ENCODE results near the gene CALHM5.

The CALHM5 gene

DNA sequence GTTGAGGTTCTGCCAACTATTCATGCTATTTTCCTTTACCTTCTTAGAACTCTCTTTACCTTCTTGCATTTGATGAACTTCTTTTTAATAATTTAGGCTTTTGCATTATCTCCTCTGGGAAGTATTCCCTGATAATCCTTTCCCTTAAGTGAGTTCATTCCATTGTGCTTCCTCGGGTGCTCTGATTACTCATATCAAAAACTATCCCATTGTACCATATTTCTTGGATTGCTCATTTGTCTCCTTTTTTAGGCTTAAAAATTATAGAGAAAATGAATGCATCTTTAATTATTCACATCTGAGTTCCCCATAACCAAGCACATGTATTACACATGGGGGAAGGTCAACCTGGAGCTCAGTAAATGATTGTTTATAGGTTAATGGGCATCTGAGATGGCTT lies 44.6 kb downstream of the CALHM5 start:
- peak; percentile 92 for DNase-seq

DNA sequence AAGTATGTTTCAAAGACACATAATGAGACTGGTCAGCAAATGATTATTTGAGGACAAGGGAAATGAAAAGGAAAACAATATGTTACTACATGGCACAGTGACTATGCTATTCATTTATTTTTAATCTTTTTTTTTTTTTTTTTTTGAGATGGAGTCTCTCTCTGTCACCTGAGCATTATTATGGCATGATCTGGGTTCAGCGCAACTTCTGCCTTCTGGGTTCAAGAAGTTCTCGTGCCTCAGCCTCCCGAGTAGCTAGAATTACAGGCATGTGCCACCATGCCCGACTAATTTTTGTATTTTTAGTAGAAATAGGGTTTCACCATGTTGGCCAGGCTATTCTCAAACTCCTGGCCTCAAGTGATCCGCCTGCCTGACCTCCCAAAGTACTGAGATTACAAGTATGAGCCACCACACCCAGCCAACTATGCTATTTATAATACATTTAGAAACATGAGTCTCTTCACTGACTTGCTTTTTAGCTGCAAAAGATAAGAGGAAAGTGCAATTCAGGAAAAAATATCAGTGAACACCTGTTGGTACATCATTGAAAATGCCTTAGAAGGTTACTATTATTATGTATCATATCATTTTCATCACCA lies 45.5 kb downstream of the CALHM5 start:
- no peak for DNase-seq

DNA sequence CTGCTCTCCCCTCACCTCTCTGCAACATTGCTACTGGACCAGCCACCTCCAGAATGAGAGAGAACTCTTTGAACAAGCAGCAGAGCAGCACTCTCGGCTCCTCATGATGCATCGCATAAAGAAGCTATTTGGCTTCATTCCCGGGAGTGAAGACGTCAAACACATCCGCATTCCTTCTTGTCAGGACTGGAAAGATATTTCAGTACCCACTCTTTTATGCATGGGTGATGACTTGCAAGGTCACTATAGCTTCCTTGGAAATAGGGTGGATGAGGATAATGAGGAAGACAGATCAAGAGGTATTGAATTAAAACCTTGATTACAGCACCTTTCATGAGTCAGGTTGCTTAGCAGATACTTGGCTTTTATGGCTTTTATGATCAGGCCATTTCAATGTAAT lies 46.5 kb downstream of the CALHM5 start:
- peak; percentile 99 for DNase-seq

DNA sequence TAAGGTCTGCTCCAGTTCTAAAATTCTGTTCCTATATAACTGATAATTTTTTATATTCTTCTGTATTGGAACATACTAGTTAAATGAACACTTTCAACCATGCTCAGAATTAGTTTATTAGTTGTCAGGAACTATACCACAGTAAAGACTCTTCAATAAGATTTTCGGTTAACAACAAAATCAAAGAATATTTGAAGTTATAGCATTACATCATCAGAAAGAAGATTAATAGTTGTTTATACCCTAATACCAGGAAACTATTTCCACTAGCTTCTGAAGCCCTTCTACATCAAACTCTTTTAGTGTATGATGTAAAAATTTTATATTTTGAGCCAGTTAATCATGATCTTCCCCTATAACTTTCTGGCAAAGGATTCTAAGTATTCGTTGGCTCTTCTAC lies 48.7 kb downstream of the CALHM5 start:
- no peak for DNase-seq

DNA sequence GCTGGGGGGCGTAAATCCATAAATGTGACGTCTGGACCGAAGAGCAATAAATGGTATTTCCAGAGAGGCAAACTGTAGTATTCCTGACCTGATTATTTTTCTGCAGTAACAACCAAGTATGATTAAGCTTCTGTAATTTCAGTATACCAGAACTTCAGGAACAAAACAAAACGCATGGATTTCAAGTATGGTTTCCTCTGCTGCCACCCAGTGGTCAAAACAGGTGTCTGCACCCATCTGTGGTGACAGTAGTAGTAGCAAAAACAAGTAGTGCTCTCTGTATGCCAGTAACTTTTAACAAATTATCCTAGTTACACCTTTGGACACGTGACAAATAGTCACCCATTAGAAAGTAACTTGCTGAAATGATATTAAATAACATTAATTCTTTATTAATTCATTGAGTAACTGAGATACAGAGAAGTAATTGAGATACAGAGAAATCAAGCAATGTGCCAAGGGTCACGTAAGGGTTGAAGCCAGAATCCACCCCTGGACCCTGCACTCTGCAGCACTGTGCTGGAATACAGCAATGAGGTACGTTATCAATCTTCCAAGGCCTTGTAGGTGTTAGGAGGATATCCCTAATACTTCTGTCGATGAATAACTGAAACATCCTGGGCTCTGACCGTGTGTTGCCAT lies 50.1 kb downstream of the CALHM5 start:
- peak; percentile 73 for DNase-seq

DNA sequence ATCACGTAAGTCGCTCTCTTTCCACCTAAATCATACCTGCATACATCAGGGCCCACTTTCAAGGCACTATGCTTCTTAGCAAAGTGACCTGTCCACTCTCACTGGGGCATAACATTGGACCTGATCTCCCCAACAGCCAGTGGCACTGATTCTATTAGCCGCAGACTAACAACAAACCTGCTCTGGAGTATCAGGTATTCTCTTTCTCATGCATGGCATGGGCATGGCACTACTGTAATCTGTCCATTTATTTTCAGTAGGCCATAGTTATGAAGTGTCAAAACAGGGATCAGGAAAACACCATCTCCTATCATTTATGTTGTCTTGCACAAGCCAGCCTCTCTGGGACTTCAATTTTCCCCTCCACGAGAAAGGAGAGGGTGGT lies 50.6 kb downstream of the CALHM5 start:
- no peak for DNase-seq

DNA sequence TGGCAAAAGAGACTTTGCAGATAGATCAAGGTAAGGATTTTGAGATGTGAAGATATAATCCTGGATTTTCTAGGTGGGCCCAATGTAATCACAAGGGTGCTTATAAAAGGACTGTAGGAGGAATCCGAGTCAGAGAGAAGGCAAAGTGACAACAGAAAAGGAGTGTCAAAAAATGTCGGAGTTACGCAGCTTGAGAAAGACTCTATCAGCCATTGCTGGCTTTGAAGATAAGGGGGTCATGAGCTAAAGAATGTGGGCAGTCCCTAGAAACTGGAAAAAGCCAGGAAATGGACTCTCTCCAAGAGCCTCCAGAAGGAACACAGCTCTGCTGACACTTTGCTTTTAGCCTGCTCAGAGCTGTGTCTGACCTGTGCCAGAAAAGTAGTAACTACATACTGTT lies 51.2 kb downstream of the CALHM5 start:
- peak; percentile 32 for DNase-seq

DNA sequence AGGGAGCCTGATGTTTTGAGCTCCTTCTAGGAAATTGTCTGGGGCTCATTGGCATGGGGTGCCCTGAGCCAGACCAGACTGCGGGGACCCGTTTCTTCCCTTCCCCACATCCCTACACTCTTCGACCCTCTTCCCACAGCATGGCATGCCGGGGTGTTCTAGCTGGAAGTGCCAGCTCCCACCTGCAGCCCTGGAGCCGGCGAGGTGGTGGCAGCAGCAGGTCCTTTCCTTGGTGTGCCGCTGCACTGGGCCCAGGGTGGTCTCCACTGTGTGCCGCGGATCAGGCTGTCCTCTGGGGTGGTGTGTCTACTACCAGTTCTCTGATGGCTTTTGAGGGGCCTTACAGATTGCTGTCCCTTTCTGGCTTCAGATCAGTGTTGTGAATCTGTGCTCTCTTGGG lies 52.4 kb downstream of the CALHM5 start:
- no peak for DNase-seq

DNA sequence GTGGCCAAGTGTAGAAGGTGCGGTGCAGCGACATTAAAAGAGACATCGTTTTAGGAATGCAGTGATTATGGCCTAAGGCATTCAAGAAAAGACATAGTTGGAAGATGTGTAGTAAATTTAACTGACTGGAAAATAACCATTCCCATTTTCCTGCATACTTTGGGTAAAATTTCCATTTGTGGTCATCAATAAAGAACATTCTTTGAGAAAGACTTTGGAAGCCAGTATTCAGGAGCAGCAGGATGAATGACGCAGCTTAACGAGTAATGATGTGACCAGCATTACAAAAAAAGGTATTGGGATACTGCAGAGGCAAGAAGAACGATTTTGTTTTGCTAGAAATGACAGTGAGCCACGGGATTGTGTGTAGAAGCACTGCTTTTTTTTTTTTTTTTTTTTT lies 52.9 kb downstream of the CALHM5 start:
- peak; percentile 87 for DNase-seq

DNA sequence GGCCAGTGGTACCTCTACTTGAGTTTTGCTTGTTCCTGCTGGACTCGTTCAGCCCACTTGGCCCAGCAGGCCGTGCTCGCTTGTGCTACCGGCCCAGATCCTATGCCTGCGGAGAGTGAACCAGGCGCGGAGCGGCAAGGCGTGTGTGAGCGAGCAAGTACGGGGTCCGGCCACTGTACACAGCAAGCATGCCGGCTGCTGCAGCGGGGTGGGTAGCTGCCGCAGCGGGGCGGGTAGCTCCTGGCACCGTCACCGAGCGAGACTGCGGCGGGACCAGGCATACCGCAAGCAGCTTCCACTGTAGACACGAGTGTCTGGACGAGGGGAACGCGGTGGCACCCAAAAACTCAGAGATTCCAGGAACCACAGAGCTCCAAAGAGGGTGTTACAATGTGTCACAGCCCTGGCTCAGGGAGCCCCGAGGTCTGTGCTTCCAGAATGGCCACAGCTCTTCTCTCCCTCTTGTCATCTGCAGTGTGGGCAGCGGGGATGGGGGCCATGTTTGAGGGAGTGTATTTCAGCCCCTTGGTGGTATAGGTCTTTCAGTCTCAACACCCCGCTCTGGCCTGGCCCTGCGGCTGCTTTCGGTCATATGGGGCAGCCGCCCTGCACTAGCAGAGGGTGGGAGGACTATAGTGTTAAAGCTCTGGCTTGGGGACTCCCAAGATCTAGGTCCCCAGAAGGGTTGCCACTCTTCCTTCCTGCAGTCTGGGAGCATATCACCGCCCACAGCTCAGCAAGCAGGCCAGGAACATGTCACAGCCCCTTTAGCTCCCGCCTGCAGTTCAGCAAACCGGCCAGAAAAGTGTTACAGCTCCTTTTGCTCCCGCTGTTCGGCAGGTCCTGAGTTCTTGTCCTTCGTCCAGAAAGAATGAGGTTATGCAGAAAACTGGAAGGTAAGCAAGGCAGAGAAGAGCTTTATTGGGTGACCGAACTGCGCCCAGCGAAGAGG lies 53.8 kb downstream of the CALHM5 start:
- DNase-seq, result peak; percentile 36

DNA sequence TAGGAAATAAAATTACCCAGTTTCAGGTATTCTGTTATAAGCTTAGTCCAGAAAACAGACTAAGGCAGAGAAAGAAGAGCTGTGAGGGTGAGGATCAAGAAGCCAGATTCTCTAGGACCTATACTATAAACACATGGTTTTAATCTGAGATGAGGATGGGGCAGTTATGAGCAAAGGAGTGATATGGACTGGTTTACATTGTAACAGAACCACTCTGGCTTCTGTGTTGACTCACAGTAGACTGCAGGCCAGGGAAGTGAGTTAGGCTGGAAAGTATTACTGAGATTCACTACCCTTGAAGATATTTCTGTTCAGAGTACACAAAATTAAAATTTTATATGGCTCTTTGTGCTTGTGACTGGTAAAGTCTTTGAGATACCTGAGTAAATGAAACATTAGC lies 56.7 kb downstream of the CALHM5 start:
- DNase-seq, result peak; percentile 67

DNA sequence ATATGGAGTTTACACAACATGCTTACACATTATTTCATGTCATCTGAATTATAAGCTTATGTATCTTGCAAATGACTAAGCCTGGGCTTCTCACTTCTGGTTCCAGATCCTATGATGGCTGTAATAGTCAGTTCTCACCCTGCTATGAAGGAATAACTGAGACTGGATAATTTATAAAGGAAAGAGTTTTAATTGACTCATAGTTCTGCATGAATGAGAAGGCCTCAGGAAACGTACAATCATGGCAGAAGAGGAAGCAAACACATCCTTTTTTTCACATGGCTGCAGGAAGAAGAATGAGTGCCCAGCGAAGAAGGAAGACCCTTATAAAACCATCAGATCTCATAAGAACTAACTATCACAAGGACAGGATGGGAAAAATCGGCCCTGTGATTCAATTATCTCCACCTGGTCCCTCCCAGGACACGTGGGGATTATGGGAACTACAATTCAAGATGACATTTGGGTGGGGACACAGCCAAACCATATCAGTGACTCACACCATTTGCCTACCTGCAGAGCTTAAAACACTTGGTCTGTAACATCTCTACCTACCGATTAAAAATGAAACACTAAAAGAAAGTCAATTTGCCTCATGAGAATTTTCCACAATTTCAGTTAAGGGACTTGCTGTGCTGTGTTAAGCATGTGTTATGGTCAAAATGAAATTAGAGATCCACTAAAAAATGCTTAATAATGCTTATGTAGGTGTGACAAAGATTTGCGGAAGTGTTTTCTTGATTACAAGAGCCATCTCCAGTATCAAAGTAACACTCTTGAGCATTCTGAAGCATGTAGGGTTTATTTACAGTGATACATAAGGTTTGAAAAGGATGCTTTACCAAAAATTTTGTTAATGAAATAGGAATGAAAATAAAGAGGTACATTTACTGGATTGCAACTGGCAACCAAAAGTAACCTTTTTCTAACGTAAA lies 57.6 kb downstream of the CALHM5 start:
- no peak for DNase-seq

DNA sequence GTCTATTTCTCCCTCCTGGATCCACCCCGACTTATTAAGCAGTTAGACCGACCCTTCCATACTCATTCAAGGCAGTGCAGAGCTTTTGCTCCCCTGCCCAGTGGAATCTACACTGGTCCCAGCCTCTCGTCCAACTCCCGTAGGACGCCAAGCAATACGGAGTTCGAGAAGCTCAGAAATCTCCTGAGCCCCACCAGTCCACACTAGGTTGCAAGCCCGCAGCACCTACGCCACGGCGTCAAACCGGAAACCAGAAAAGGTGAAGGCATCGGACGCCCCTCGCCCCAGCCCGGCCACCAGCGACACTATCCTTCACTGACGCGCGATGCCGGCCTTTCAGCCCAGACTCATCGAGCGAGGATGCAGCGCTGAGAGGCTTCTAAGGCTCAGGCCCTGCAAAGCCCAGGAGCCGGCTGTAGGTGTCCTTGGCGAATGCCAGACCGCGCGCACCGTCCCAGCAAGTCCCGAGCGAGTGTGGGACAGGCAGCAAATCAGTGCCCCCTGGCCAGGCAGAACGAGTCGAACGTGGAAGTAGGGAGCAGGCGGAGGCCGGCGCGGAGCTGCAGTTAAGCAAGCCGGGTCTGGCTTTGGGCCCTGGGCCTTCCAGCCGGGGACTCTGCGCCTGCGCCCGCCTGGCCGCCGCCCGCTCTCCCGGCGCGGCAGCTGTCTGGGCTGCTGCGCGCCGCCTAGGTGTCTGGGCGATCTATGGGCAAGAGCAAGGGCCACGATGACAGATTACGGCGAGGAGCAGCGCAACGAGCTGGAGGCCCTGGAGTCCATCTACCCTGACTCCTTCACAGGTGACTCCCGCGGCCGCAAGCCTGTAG lies 59.6 kb downstream of the CALHM5 start, which contains the start of gene RWDD1:
TSS of gene RWDD1 (plus strand) at position 649 of the 827 bp plus-strand sequence. CDS start at position 728, 79 bp downstream.
- DNase-seq, result peak; percentile 100

DNA sequence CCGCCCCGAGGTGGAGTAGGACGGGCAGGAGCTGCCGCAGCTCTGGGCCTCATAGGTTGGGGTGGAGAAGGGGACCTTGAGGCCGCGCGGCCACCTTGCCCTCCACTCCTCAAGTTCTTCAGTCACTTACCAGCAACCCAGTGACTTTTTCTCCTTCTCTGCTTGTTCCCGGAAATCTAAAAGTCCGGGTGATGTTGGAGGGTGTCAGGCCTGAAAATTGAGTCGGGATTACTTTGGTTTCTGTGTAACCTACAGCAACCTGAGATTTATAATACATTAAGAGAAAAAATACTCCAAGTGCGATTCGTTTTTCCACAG lies 60.2 kb downstream of the CALHM5 start:
- DNase-seq, result no peak

DNA sequence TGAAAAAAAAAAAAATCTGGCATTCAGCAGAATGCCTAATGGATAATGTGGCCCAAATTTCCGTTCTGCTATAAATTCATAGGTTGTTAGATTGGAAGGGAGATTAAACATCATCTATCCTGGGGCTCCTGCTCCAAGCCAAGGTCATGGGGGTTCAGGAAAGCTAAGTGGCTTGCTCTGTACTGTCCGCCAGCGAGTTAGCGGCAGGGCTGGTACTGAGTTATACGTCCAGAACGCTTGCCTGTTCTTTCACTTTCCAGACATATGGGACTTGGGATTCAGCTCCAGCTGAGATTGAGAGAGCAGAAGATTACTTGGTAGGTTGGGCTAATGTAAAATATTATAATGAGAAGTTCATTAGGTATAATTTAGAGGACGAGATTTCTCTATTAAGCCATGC lies 60.7 kb downstream of the CALHM5 start:
- DNase-seq, result peak; percentile 41
